Measurements from ENCODE around the gene MED15. TPM values are rescaled to one million over a fixed set of nuclear protein-coding genes. Genes with fewer than 3 reads are reported as not detected.

Gene MED15
- total RNA-seq, 3 donors from 2014 or later (not counting 1 experiment from before 2014, with no cell fraction given) = 269 to 291 (median 270) TPM

- Mint-ChIP-seq H3K27ac (peak overlapping the region; percentile 91 to 93), H3K9me3 (peaks cover 0 to 6% of the 10 kb centered on the region in 2 donors), H3K27me3 (ENCODE audit: low read depth in 2 of 2) (no peaks in the 10 kb centered on the region), H3K36me3 (peaks cover 12% of the 10 kb centered on the region), H3K4me1 (peaks cover 61 to 69% of the 10 kb centered on the region in 2 donors), H3K4me3 (peak overlapping the region; percentile 17)
- no peak overlapping the region for H3K4me3 ChIP-seq (ENCODE audit: low read length)
- ATAC-seq = no peak
- no peaks in the 10 kb centered on the region for H3K27me3 ChIP-seq (ENCODE audit: control insufficient read depth, insufficient read depth, low read length)
- H3K27ac ChIP-seq (ENCODE audit: low read length) = no peak overlapping the region
- H3K36me3 ChIP-seq (ENCODE audit: control insufficient read depth, insufficient read depth, low read length) = peaks cover 33% of the 10 kb centered on the region
- no peak for DNase-seq
- H3K4me1 ChIP-seq (ENCODE audit: control insufficient read depth, insufficient read depth, low read length) = peaks cover 64% of the 10 kb centered on the region
- no peak for TF ChIP-seq CTCF (IDR thresholded peaks at IDR 0.05)
- WGBS (ENCODE audit: insufficient coverage) = 96% methylated on average over 4 of the region's 4 CpGs
- intact Hi-C loops (cut with micrococcal nuclease) = no loop called here
- no peaks in the 10 kb centered on the region for H3K9me3 ChIP-seq (ENCODE audit: control insufficient read depth, insufficient read depth, low read length)
Measured at GRCh38 chr22:20559174-20559760, 51.9 kb downstream of the MED15 start.

- peaks cover 67 to 69% of the 10 kb centered on the region in 2 donors for H3K4me1 Mint-ChIP-seq
- Histone ChIP-seq H3K4me3 (ENCODE audit: low read length) (no peak overlapping the region), H3K27ac (ENCODE audit: low read length) (no peak overlapping the region), H3K36me3 (ENCODE audit: control insufficient read depth, insufficient read depth, low read length) (peaks cover 32% of the 10 kb centered on the region), H3K9me3 (ENCODE audit: control insufficient read depth, insufficient read depth, low read length) (no peaks in the 10 kb centered on the region), H3K27me3 (ENCODE audit: control insufficient read depth, insufficient read depth, low read length) (no peaks in the 10 kb centered on the region), H3K4me1 (ENCODE audit: control insufficient read depth, insufficient read depth, low read length) (peaks cover 64% of the 10 kb centered on the region)
- ATAC-seq (no peak), DNase-seq (no peak)
- intact Hi-C loops (cut with micrococcal nuclease) = loop anchor here (10.0 kb wide), 1 partner anchor 136 kb away; no protein-coding TSS in a partner anchor
- peaks cover 12% of the 10 kb centered on the region for H3K36me3 Mint-ChIP-seq
- no peak for TF ChIP-seq CTCF (IDR thresholded peaks at IDR 0.05)
- peak overlapping the region; percentile 5 to 95 for H3K27ac Mint-ChIP-seq
- 100% methylated on average over 3 of the region's 3 CpGs for WGBS (ENCODE audit: insufficient coverage)
- H3K9me3 Mint-ChIP-seq = peaks cover 0 to 6% of the 10 kb centered on the region in 2 donors
- H3K4me3 Mint-ChIP-seq = no peak overlapping the region
- H3K27me3 Mint-ChIP-seq (ENCODE audit: low read depth in 2 of 2) = no peaks in the 10 kb centered on the region
Measured at GRCh38 chr22:20560716-20561115, 53.3 kb downstream of the MED15 start.

GRCh38 chr22:20561882-20562281 is 54.5 kb downstream of the MED15 start:
- DNase-seq = no peak
- peaks cover 0 to 6% of the 10 kb centered on the region in 2 donors for H3K9me3 Mint-ChIP-seq
- no peak overlapping the region for H3K4me3 ChIP-seq (ENCODE audit: low read length)
- H3K27ac Mint-ChIP-seq = peak overlapping the region; percentile 57 to 95
- peaks cover 64% of the 10 kb centered on the region for H3K4me1 ChIP-seq (ENCODE audit: control insufficient read depth, insufficient read depth, low read length)
- H3K4me1 Mint-ChIP-seq = peaks cover 64 to 69% of the 10 kb centered on the region in 2 donors
- intact Hi-C loops (cut with micrococcal nuclease) = loop anchor here (10.0 kb wide), 1 partner anchor 137 kb away; no protein-coding TSS in a partner anchor
- no peaks in the 10 kb centered on the region for H3K27me3 ChIP-seq (ENCODE audit: control insufficient read depth, insufficient read depth, low read length)
- no peaks in the 10 kb centered on the region for H3K9me3 ChIP-seq (ENCODE audit: control insufficient read depth, insufficient read depth, low read length)
- WGBS (ENCODE audit: insufficient coverage) = 92% methylated on average over 3 of the region's 4 CpGs
- no peak overlapping the region for H3K4me3 Mint-ChIP-seq
- no peak for ATAC-seq
- H3K27me3 Mint-ChIP-seq (ENCODE audit: low read depth in 2 of 2) = no peaks in the 10 kb centered on the region
- peaks cover 40% of the 10 kb centered on the region for H3K36me3 ChIP-seq (ENCODE audit: control insufficient read depth, insufficient read depth, low read length)
- H3K36me3 Mint-ChIP-seq = peaks cover 12% of the 10 kb centered on the region
- TF ChIP-seq CTCF (IDR thresholded peaks at IDR 0.05) = no peak
- H3K27ac ChIP-seq (ENCODE audit: low read length) = no peak overlapping the region
